BJ (cell line): ENCODE results near the gene ATOH8. TPM values are rescaled to one million over a fixed set of nuclear protein-coding genes. Genes with fewer than 3 reads are reported as not detected.
A peak's percentile ranks its signal among the peaks of the same experiment; 100 is the strongest.

Experiments
- CTCF ChIA-PET: fragments of 350-600 bp; formaldehyde crosslinking; extraction: SDS; loops from one replicate; lab custom pipeline; 2021; ENCODE audit warnings: antibody characterized with exemption, inconsistent platforms; lab: Yijun Ruan, JAX
- POLR2A ChIA-PET: fragments of 300-600 bp; sonication (Branson Sonifier 250); formaldehyde crosslinking; extraction: SDS; loops from one replicate; lab custom pipeline; 2021; ENCODE audit warnings: antibody characterized with exemption; lab: Charles Lee
- DNase-seq: peaks from one replicate; pipeline ENCODE4 v3.0.0-alpha.2; 2011; ENCODE audit warnings: low read depth
- H3K27me3 ChIP-seq: 2 replicates; pipeline ENCODE4 v1.6.0; 2011; ENCODE audit warnings: low read length; ENCODE audit not compliant: control insufficient read depth, insufficient read depth
- H3K36me3 ChIP-seq: 2 replicates; pipeline ENCODE4 v1.5.1; 2011; ENCODE audit warnings: low read length; ENCODE audit not compliant: control insufficient read depth, insufficient read depth
- H3K4me3 ChIP-seq: 2 replicates; pipeline ENCODE4 v1.5.1; 2011; ENCODE audit warnings: low read depth, mild to moderate bottlenecking, control low read depth, low read length
- polyA plus RNA-seq: library from polyadenylated mRNA; depleted of rRNA; stranded (reverse); fragments of >200 nt; gene quantifications from 2 replicates; pipeline ENCODE4 v1.2.3, GENCODE V29; 2011
- TF ChIP-seq, protein P1 (sequence below): IDR thresholded peaks from 2 replicates; pipeline ENCODE4 v1.5.1; 2011; ENCODE audit warnings: low read depth, mild to moderate bottlenecking, control low read depth, inconsistent platforms, low read length, moderate library complexity; ENCODE audit not compliant: insufficient read depth

ATOH8 gene
- polyA plus RNA-seq, 1 experiment: 19.5 TPM

DNA sequence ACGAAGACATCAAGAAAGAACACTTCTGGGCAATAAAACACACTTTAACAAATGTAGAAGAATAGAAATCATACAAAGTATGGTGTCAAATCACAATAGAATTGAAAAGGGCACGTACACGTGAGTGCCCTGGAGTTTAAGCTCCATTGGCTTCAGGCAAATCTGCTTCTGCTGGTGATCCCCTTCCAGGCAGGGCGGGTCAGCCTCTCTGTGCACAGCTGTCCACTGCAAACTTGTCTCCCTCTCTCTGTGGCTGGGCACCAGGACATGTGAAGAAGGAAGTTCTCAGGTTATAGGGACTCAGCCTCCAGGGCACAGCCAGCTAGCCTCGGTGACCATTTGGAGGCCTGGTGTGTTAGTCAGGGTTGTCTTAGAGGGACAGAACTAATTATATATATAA, 69.0 kb downstream of the ATOH8 start:
- POLR2A ChIA-PET: no interaction called here
- H3K4me3 ChIP-seq: no peak overlapping the region
- H3K36me3 ChIP-seq: no peaks in the 10 kb centered on the region
- TF ChIP-seq, protein P1, sequence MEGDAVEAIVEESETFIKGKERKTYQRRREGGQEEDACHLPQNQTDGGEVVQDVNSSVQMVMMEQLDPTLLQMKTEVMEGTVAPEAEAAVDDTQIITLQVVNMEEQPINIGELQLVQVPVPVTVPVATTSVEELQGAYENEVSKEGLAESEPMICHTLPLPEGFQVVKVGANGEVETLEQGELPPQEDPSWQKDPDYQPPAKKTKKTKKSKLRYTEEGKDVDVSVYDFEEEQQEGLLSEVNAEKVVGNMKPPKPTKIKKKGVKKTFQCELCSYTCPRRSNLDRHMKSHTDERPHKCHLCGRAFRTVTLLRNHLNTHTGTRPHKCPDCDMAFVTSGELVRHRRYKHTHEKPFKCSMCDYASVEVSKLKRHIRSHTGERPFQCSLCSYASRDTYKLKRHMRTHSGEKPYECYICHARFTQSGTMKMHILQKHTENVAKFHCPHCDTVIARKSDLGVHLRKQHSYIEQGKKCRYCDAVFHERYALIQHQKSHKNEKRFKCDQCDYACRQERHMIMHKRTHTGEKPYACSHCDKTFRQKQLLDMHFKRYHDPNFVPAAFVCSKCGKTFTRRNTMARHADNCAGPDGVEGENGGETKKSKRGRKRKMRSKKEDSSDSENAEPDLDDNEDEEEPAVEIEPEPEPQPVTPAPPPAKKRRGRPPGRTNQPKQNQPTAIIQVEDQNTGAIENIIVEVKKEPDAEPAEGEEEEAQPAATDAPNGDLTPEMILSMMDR: no peak
- H3K27me3 ChIP-seq: no peaks in the 10 kb centered on the region; the same call in 1 of the 2 replicates
- CTCF ChIA-PET: interaction anchor here (1.2 to 19.5 kb wide), 3 partner anchors 10 to 257 kb away, joined by 3 to 354 read pairs (median 39); no protein-coding TSS in a partner anchor
- no peak for DNase-seq

DNA sequence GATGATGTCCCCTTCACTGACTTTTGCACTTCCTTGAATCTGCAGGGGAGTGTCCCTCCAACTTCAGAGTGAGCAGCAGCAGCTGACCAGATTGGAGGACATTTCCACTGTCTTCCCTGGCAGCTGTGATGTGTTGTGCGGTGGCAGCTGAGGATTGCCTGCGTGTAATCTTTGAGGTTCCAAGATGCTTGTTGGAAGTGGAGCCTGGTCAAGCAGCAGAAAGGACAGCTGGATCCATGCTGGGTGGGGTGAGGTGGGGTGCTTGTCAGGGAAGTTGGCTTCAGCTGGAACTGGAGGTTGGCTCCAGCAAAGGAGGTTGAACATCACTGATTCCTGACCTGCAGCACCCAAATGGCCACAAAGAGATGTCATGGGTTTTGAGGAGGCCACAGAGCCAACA, 70.2 kb downstream of the ATOH8 start:
- DNase-seq: no peak
- TF ChIP-seq, protein P1: no peak
- no peaks in the 10 kb centered on the region for H3K36me3 ChIP-seq
- CTCF ChIA-PET: interaction anchor here (0.6 to 19.5 kb wide), 5 partner anchors 11 to 255 kb away, joined by 3 to 354 read pairs (median 6); no protein-coding TSS in a partner anchor
- POLR2A ChIA-PET: no interaction called here
- H3K4me3 ChIP-seq: no peak overlapping the region
- no peaks in the 10 kb centered on the region; the same call in 1 of the 2 replicates for H3K27me3 ChIP-seq

DNA sequence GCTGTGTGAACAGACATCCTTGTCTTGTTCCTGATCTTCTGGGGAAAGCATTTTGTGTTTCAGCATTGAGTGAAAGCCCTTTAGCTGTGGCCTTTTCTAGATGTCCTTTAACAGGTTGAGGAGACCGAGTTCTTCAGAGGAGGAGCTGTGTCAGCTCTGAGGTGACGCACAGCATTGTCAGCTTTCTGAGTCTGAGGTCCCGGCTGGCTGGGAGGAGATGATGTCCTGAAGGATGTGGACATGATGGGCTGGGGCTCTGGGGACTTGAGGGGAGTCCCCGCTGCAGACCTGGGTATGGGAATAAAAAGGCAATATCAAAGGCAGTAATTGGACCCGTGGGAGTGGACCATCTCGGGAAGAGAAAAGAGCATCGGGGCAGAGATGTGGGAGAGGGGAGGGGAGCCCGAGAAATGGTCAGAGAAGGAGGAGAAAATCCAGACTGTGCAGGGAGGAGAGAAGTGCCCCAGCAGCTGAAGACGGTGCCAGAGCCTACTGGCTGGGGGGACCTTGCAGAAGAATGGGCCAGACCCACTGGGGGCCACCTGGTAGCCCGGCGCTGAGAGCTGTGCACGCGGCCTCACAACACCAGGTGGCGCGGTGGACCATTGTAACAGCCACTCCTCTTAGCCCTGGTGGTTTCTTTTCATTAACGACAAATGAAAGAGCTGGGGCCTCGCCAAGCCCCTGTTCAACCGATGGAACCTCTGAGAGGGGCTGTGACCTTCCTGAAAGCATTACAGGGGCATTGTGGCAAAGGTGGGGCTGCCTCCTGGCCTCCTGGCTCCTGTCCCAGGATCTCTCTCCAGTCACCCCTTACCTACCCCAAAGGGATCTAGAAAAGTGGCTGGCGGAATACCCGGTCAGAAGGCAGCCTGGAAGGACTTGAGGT, 73.4 kb downstream of the ATOH8 start:
- TF ChIP-seq, protein P1: peak; percentile 93
- Histone ChIP-seq H3K27me3 (no peaks in the 10 kb centered on the region; the same call in 1 of the 2 replicates), H3K36me3 (no peaks in the 10 kb centered on the region), H3K4me3 (no peak overlapping the region)
- no peak for DNase-seq
- CTCF ChIA-PET: interaction anchor here (0.5 to 19.5 kb wide), 43 partner anchors 9 to 296 kb away, joined by 3 to 354 read pairs (median 5); partner anchors contain the start of genes ATOH8 and ST3GAL5
- POLR2A ChIA-PET: no interaction called here

DNA sequence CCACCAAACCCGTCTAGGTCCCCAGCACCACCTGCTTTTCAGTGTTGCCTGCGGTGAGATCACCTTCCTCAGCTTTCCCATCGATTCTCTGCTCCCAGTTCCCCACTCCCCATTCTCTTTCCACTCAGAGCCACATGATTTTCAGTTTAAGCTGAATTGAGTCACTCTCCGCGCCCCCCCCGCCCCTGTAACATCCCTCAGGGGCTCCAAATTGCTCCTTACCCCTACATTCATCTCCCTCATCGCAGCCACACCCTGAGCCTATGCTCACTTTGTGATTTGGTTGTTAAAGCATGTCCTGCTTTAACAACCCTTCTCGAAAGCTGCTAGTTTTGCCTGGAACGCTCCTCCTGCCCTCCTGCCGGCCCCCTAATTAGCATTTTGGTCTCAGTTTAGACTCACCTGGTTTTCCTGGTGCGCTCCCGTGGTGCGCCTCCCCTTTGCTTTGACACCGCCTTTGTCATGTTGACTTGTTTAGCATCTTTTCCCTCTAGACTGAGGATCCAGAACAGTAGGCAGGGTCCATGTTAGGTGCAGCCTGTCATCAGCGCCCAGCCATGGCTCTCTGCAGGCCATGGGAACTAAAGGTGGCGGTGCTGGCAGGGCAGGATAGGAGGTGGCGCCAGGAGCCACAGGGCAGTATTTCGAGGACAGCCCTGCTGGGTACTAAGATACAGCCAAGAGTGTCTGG, 74.2 kb downstream of the ATOH8 start:
- POLR2A ChIA-PET: no interaction called here
- H3K27me3 ChIP-seq: no peaks in the 10 kb centered on the region; the same call in 1 of the 2 replicates
- no peak for DNase-seq
- no peaks in the 10 kb centered on the region for H3K36me3 ChIP-seq
- H3K4me3 ChIP-seq: no peak overlapping the region
- TF ChIP-seq, protein P1: no peak
- CTCF ChIA-PET: interaction anchor here (0.8 to 19.5 kb wide), 36 partner anchors 9 to 286 kb away, joined by 3 to 354 read pairs (median 6); partner anchors contain the start of genes ATOH8 and ST3GAL5
